Anterior cingulate cortex (tissue), 58 donors: ENCODE results near the gene TASOR.
"Not testable (repeated sequence)": the region's sequence is repeated elsewhere in the genome, so short reads cannot be mapped to it uniquely, and the experiment has no call there.

Source experiments
- DNase-seq, 58 donors: peaks; one replicate each; lab custom pipeline; 2025; lab: John Stamatoyannopoulos, UW

TASOR gene

GRCh38 chr3:56683122-56683817, at the start of gene TASOR:
Gene TASOR (minus strand): TSS chr3:56683265. CDS start chr3:56683006, 259 bp downstream.
- peak in 55 of 58 donors; percentile 19 to 81 (median 69) for DNase-seq

DNA sequence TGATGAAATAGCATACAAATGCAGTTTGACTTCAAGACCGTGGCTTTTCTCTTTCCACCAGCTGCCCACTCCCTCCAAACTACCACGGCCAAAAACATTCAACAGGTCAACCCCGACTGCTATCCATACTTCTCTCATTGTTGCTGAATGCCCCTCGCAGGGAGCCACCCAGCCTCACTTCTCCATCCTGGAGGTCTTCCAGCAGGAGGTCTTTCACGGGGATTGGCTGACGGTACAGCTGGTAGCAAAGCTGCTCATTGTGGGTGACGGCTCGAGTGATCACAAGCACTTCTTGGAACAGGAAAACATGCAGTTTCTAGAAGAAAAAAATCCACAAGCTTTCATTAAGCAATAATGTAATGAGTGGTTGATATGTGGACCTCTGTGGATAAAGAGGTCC, 49.0 kb upstream of the TASOR start:
- DNase-seq: no peak

DNA sequence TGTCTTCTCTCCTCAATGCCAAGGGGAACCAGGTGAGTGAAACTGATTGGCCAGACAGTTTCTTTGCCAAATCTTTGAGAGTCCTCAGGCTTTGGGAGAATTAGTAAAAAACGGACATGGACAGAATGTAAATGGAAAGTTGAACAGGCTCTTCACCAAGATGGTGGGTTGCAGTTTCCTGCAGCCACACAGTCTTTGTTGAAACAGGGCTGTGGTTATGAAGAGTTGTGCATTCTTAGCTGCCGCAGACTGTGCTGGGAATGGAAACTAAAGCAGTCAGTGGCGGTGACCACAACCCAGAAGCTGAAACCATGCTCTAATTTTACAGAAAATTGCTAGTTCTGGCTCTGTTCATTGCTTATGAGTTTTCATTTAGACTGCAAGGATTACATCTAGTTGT, 42.1 kb upstream of the TASOR start:
- no peak for DNase-seq

GRCh38 chr3:56724676-56725075, 41.6 kb upstream of the TASOR start:
- no peak for DNase-seq

GRCh38 chr3:56720849-56721248, 37.8 kb upstream of the TASOR start:
- DNase-seq: no peak

DNA sequence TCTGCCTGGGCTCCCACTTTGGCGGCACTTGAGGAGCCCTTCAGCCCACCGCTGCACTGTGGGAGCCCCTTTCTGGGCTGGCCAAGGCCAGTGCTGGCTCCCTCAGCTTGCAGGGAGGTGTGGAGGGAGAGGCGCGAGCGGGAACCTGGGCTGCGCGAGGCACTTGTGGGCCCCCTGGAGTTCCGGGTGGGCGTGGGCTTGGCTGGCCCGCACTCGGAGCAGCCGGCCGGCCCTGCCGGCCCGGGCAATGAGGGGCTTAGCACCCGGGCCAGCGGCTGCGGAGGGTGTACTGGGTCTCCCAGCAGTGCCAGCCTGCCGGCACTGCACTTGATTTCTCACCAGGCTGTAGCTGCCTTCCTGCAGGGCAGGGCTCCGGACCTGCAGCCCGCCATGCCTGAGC, 35.7 kb upstream of the TASOR start:
- DNase-seq: not testable (repeated sequence)

- DNase-seq: no peak
These were observed 28.3 kb upstream of the TASOR start for GRCh38 chr3:56711344-56711743.

- DNase-seq: not testable (repeated sequence)
These were observed 24.3 kb upstream of the TASOR start for GRCh38 chr3:56707412-56707811.

DNA sequence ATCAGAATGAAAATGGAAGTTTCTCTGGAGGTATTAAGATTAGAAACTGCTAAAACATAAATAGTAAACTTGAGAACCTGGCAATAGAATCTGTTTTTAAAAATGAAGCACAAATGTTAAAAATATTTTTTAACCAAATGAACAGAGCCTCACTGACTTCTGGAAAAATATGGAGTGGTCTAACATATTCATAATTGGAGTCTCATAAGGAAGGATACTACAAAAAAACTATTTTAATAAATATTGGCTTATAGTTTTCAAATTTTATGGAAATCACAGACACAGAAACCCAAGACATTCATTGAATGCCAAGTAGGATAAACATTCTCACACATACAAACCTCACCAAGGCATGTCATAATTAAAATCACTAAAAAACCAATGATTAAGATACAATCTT, 23.6 kb upstream of the TASOR start:
- DNase-seq: no peak

- no peak for DNase-seq
These were observed 21.6 kb upstream of the TASOR start for GRCh38 chr3:56704706-56705105.

- DNase-seq: peak in 24 of 58 donors; percentile 0 to 56 (median 14)
These were observed 19.6 kb upstream of the TASOR start for GRCh38 chr3:56702490-56703315.

DNA sequence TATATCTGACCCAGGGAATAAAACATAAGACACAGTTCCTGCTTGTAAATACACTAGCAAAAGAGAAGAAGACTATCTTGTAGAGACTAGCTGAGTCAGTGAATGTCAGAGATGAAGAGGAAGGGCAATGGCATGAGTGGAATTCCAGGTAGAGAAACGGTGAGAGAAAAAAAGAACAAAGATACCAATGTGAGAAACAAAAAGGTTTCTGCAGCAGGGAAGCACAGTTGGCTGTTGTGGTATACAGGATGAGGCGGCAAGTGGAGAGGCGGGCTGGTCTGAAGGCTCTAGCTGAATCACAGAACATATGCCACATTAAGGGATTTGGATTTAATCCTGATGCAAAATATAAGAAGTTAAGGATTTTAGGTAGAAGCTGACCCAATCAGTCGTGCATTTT, 17.1 kb upstream of the TASOR start:
- peak in 5 of 58 donors; percentile 2 to 23 (median 5) for DNase-seq

- DNase-seq: no peak
These were observed 12.0 kb upstream of the TASOR start for GRCh38 chr3:56694867-56695683.

DNA sequence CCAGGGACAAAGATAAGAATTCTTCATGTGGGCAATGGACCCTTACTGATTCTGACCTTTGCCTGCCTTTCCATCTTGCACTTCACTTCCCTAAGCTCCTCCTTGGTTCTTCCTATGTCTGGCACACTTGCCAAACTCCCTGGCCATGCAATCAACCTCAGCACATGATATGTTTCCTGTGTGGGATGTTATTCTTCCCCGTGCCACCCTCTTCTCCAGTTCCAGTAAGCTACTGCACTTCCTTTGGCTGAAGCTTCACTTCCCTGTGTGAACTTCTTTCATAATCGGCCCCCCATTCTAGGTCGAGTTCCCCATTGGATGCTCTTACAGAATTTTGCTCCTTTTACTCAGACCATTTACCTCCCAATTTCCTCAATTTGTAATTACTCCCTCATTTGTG, 10.7 kb upstream of the TASOR start:
- peak in 1 of 58 donors; percentile 1 for DNase-seq

DNA sequence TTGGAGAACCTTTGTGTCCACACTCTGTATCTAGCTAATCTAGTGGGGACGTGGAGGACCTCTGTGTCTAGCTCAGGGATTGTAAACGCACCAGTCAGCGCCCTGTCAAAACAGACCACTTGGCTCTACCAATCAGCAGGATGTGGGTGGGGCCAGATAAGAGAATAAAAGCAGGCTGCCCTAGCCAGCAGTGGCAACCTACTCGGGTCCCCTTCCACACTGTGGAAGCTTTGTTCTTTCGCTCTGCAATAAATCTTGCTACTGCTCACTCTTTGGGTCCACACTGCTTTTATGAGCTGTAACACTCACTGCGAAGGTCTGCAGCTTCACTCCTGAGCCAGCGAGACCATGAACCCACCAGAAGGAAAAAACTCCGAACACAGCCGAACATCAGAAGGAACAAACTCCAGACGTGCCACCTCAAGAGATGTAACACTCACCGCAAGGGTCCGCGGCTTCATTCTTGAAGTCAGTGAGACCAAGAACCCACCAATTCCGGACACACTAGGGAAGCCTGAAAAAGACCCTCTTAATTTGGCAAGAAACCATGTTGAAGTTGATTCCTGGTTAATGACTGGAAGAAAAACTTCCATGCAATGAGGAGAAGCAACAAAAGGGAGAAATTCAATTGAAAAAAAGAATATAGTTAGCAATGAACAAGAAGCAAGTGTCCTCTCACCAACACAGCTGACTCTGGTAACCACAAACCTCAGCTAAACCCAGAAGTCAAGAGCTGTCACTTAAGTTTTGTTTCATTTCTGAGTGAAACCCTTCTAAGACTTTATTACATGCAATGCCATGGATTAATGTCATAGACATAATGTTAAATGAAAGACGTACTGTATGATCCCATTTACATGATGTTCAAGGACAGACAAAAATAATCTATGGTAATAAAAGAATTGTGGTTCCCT, 9.7 kb upstream of the TASOR start:
- DNase-seq: not testable (repeated sequence)

DNA sequence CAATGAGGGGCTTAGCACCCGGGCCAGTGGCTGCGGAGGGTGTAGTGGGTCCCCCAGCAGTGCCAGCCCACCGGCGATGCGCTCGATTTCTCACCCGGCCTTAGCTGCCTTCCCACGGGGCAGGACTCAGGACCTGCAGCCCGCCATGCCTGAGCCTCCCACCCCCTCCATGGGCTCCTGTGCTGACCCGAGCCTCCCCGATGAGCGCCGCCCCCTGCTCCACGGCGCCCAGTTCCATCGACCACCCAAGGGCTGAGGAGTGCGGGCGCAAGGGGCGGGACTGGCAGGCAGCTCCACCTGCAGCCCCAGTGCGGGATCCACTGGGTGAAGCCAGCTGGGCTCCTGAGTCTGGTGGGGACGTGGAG, 8.9 kb upstream of the TASOR start:
- not testable (repeated sequence) for DNase-seq

DNA sequence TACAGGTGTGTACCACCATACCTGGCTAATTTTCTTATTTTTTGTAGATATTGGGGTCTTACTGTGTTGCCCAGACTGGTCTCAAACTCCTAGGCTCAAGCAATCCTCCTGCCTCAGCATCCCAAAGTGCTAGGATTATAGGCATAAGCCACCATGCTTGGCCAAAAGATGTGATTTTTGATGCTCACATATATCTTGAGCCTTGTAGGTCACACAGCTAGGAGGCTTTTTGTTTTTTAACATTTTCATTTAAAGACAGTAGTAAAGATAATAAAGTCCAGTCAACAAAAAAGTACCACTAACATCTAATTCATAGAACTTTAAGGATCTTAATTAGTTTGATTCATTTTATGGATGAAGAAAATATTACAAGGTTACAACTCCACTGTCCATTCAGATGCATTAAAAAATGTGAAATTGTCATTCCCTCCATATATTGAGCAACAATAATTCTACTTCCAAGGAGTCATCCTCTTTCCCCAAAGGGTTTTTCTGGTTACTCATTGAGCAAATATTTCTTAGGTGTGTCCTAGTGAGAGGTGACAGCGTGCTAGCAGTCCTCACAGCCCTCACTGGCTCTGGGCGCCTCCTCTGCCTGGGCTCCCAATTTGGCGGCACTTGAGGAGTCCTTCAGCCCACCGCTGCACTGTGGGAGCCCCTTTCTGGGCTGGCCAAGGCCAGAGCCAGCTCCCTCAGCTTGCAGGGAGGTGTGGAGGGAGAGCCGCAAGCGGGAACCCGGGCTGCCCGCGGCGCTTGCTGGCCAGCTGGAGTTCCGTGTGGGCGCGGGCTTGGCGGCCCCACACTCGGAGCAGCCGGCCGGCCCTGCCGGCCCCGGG, 8.3 kb upstream of the TASOR start:
- no peak for DNase-seq

DNA sequence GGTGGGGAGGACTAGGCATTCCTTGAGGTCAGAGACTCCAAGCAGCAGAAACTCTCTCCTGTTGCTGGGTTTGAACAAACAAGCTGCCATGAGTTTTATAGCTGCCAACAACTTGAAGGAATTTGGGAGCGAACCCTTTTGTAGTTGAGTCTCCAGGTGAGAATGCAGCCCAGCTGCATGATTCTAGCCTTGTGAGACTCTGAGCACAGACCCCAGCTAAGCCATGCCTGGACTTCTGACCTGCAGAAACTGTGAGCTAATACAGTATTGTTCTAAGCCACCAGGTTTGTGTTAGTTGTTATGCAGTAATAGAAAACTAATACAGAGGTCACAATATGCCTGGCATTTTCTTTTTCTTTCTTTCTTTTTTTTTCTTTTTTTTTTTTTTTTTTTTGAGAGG, 6.2 kb upstream of the TASOR start:
- DNase-seq: no peak

GRCh38 chr3:56688191-56688590, 5.1 kb upstream of the TASOR start:
- no peak for DNase-seq
